ENCODE measurements around the gene YWHAB.
A peak's percentile ranks its signal among the peaks of the same experiment; 100 is the strongest.

YWHAB gene

GRCh38 chr20:44885392-44886265 lies at the start of gene YWHAB:
YWHAB (plus strand) TSS chr20:44885705; CDS start chr20:44901534, 15,829 bp downstream.
- no peak for TF ChIP-seq CTCF (IDR thresholded peaks at IDR 0.05; ENCODE audit: poor library complexity, severe bottlenecking)
- no peaks in the 10 kb centered on the region for H3K27me3 ChIP-seq (ENCODE audit: insufficient read depth, poor library complexity, severe bottlenecking)
- peak; percentile 100 for DNase-seq (ENCODE audit: low spot score)
- peaks cover 29% of the 10 kb centered on the region for H3K4me1 ChIP-seq (ENCODE audit: insufficient read depth, poor library complexity, severe bottlenecking)
- H3K9me3 ChIP-seq (ENCODE audit: severe bottlenecking): no peaks in the 10 kb centered on the region
- ATAC-seq (ENCODE audit: low read depth): peak; percentile 95
- peak within 1 kb of the TSS; percentile 79 for H3K27ac ChIP-seq (ENCODE audit: poor library complexity, severe bottlenecking)
- peaks cover 39% of the 10 kb centered on the region for H3K36me3 ChIP-seq (ENCODE audit: low read depth)
- H3K4me3 ChIP-seq (ENCODE audit: severe bottlenecking): peak within 1 kb of the TSS; percentile 93

DNA sequence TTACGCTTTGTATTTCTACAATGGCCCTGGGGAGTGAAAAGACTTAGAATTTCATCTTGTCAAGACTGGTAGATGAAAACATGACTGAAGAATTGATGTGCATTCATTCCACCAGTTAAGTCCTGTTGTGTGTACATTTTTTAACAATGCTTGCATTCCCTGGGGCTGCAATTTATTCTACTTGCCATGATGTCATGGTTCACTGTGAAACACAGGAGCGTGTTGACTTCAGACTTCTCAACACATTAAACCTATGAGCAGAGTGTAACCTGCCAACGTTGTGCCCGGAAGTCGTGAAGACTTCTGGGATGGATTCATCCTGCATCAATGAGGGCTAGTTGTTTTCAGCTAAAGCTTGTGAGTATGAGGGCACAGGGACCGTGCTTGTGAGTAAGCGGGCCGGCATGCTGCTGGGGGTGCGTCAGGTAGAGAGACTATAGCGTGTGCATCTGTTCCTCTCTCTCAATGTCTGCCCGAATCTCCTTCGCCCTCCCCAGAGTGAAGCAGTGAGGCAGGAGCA lies 48.8 kb upstream of the YWHAB start:
- Histone ChIP-seq H3K27ac (ENCODE audit: poor library complexity, severe bottlenecking) (no peak overlapping the region), H3K36me3 (ENCODE audit: low read depth) (no peaks in the 10 kb centered on the region), H3K4me3 (ENCODE audit: severe bottlenecking) (no peak overlapping the region), H3K4me1 (ENCODE audit: insufficient read depth, poor library complexity, severe bottlenecking) (no peaks in the 10 kb centered on the region), H3K27me3 (ENCODE audit: insufficient read depth, poor library complexity, severe bottlenecking) (peaks cover 1% of the 10 kb centered on the region), H3K9me3 (ENCODE audit: severe bottlenecking) (no peaks in the 10 kb centered on the region)
- ATAC-seq (ENCODE audit: low read depth): no peak
- TF ChIP-seq CTCF (IDR thresholded peaks at IDR 0.05; ENCODE audit: poor library complexity, severe bottlenecking): no peak
- no peak for DNase-seq (ENCODE audit: low spot score)

DNA sequence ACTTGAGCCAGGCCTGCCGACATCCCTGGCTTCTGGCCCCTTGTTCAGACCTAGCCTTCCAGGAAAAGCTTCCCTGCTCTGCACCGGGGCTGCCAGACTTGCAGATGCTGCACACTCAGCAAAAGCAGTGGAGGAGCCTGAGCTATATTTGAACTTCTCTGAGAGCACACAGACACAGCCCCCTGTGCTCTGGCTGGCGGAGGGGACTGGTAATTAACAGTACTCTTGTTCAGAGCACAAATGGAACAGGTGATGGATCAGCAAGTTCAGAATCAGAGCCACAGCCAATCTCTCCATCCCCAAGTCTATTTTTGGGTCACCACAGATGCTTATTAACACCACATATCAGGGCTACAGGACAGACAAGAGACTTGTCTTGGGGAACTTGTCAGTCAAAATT lies 47.6 kb upstream of the YWHAB start:
- H3K4me3 ChIP-seq (ENCODE audit: severe bottlenecking): no peak overlapping the region
- no peaks in the 10 kb centered on the region for H3K36me3 ChIP-seq (ENCODE audit: low read depth)
- no peaks in the 10 kb centered on the region for H3K4me1 ChIP-seq (ENCODE audit: insufficient read depth, poor library complexity, severe bottlenecking)
- H3K27ac ChIP-seq (ENCODE audit: poor library complexity, severe bottlenecking): no peak overlapping the region
- no peak for ATAC-seq (ENCODE audit: low read depth)
- no peaks in the 10 kb centered on the region for H3K27me3 ChIP-seq (ENCODE audit: insufficient read depth, poor library complexity, severe bottlenecking)
- no peak for TF ChIP-seq CTCF (IDR thresholded peaks at IDR 0.05; ENCODE audit: poor library complexity, severe bottlenecking)
- no peak for DNase-seq (ENCODE audit: low spot score)
- H3K9me3 ChIP-seq (ENCODE audit: severe bottlenecking): no peaks in the 10 kb centered on the region

DNA sequence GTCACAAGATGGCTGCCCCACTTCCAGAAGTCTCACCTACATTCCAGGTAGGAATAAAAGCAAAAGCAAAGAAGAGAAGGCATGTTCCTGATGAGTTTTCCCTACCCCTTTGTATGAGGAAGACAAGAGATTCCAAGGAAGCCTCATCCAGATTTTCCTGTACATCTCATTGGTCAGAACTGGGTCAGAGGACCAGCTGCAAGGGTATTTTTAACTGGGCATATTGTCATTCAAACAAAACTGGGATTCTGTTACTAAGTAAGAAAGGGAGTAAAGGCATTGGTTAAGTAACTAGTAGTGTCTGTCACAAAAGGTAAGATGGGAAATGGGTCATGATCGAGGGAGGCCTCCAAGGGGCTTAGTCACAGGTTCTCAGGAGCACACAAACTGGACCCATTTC lies 47.0 kb upstream of the YWHAB start:
- no peak for TF ChIP-seq CTCF (IDR thresholded peaks at IDR 0.05; ENCODE audit: poor library complexity, severe bottlenecking)
- H3K4me1 ChIP-seq (ENCODE audit: insufficient read depth, poor library complexity, severe bottlenecking): no peaks in the 10 kb centered on the region
- no peak overlapping the region for H3K27ac ChIP-seq (ENCODE audit: poor library complexity, severe bottlenecking)
- DNase-seq (ENCODE audit: low spot score) (no peak), ATAC-seq (ENCODE audit: low read depth) (no peak)
- H3K4me3 ChIP-seq (ENCODE audit: severe bottlenecking): no peak overlapping the region
- H3K27me3 ChIP-seq (ENCODE audit: insufficient read depth, poor library complexity, severe bottlenecking): no peaks in the 10 kb centered on the region
- H3K36me3 ChIP-seq (ENCODE audit: low read depth): no peaks in the 10 kb centered on the region
- H3K9me3 ChIP-seq (ENCODE audit: severe bottlenecking): no peaks in the 10 kb centered on the region

DNA sequence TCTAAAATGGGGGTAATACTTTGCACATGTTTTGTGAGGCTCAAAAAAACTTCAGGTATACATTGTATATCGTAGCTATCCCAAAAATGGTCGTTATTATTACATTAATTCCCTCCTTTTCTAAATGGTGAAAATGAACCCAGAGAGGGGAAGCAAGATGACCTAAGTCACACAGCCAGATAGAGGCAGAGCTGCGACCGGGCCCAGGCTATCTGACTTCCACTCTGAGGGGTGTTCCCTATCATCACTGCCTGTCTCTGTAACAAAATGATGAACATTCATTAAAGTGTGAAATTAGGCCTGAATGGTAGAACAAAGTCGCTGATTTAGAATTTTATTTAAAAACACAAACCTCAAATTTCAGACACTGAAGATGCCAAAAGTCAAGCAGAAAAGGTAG lies 46.0 kb upstream of the YWHAB start:
- Histone ChIP-seq H3K4me1 (ENCODE audit: insufficient read depth, poor library complexity, severe bottlenecking) (no peaks in the 10 kb centered on the region), H3K36me3 (ENCODE audit: low read depth) (no peaks in the 10 kb centered on the region), H3K9me3 (ENCODE audit: severe bottlenecking) (no peaks in the 10 kb centered on the region), H3K27ac (ENCODE audit: poor library complexity, severe bottlenecking) (no peak overlapping the region), H3K27me3 (ENCODE audit: insufficient read depth, poor library complexity, severe bottlenecking) (no peaks in the 10 kb centered on the region), H3K4me3 (ENCODE audit: severe bottlenecking) (no peak overlapping the region)
- TF ChIP-seq CTCF (IDR thresholded peaks at IDR 0.05; ENCODE audit: poor library complexity, severe bottlenecking): no peak
- no peak for ATAC-seq (ENCODE audit: low read depth)
- no peak for DNase-seq (ENCODE audit: low spot score)

All from RWPE2 (cell line).